ENCODE measurements around the gene PRKCD. TPM values are rescaled to one million over a fixed set of nuclear protein-coding genes. Genes with fewer than 3 reads are reported as not detected.
A peak's percentile ranks its signal among the peaks of the same experiment; 100 is the strongest.

The PRKCD gene
- total and polyA plus RNA-seq, 2 experiments from 2014 or later, result 1.8 to 9.6 TPM

GRCh38 chr3:53196575-53197407, 35.8 kb downstream of the PRKCD start:
- H2AFZ ChIP-seq, result 0 out of 2 replicates have a peak overlapping the region, but pooled peaks have one; percentile 24
- peak; percentile 27 for DNase-seq

GRCh38 chr3:53198256-53198977, 37.4 kb downstream of the PRKCD start:
- Histone ChIP-seq H4K20me1 (ENCODE audit: insufficient read depth) (no peaks in the 10 kb centered on the region), H3K9me2 (ENCODE audit: insufficient read depth) (no peaks in the 10 kb centered on the region), H3K36me3 (ENCODE audit: low read depth) (no peaks in the 10 kb centered on the region), H3K9me3 (ENCODE audit: low read depth) (no peaks in the 10 kb centered on the region), H3K79me2 (ENCODE audit: insufficient read depth) (no peaks in the 10 kb centered on the region), H3K27me3 (replicated peaks; ENCODE audit: insufficient read depth) (no peaks in the 10 kb centered on the region), H3K9ac (no peak overlapping the region), H3K4me2 (ENCODE audit: unreplicated experiment) (no peak overlapping the region), H3K4me3 (no peak overlapping the region), H3K4me1 (ENCODE audit: insufficient read depth) (no peaks in the 10 kb centered on the region), H3K27ac (no peak overlapping the region), H3F3A (ENCODE audit: insufficient read depth) (no peaks in the 10 kb centered on the region), H2AFZ (no peak overlapping the region)
- 65 to 71% methylated on average over 10 of the region's 10 CpGs for WGBS, 2 experiments (ENCODE audit: low coverage in 1 of 2, low lambda C conversion rate in 2 of 2, missing lambda C conversion rate in 2 of 2)
- TF ChIP-seq EZH2phosphoT487 (IDR thresholded peaks at IDR 0.05; ENCODE audit: insufficient read depth, low read depth) (no peak), EZH2 (IDR thresholded peaks at IDR 0.05; ENCODE audit: insufficient read depth, poor library complexity, severe bottlenecking) (no peak)
- in situ Hi-C loops (cut with MboI), result loop anchor here (10.0 kb wide), 1 partner anchor 84 kb away; no protein-coding TSS in a partner anchor
- DNase-seq, result no peak

More at GRCh38 chr3:53196575-53197407, 35.8 kb downstream of the PRKCD start:
- in situ Hi-C loops (cut with MboI), result loop anchor here (10.0 kb wide), 1 partner anchor 82 kb away; no protein-coding TSS in a partner anchor
- H3K4me2 ChIP-seq (ENCODE audit: unreplicated experiment), result no peak overlapping the region
- WGBS, 2 experiments (ENCODE audit: low coverage in 1 of 2, low lambda C conversion rate in 2 of 2, missing lambda C conversion rate in 2 of 2), result 67 to 69% methylated on average over 17 of the region's 17 CpGs
- no peak overlapping the region for H3K27ac ChIP-seq
- no peaks in the 10 kb centered on the region for H3K79me2 ChIP-seq (ENCODE audit: insufficient read depth)
- no peaks in the 10 kb centered on the region for H4K20me1 ChIP-seq (ENCODE audit: insufficient read depth)
- no peaks in the 10 kb centered on the region for H3K36me3 ChIP-seq (ENCODE audit: low read depth)
- H3K9me3 ChIP-seq (ENCODE audit: low read depth), result no peaks in the 10 kb centered on the region
- no peak overlapping the region for H3K4me3 ChIP-seq
- no peaks in the 10 kb centered on the region for H3F3A ChIP-seq (ENCODE audit: insufficient read depth)
- TF ChIP-seq EZH2phosphoT487 (IDR thresholded peaks at IDR 0.05; ENCODE audit: insufficient read depth, low read depth) (no peak), EZH2 (IDR thresholded peaks at IDR 0.05; ENCODE audit: insufficient read depth, poor library complexity, severe bottlenecking) (no peak)
- no peaks in the 10 kb centered on the region for H3K4me1 ChIP-seq (ENCODE audit: insufficient read depth)
- H3K9ac ChIP-seq, result no peak overlapping the region
- H3K9me2 ChIP-seq (ENCODE audit: insufficient read depth), result no peaks in the 10 kb centered on the region
- no peaks in the 10 kb centered on the region for H3K27me3 ChIP-seq (replicated peaks; ENCODE audit: insufficient read depth)

- no peak for DNase-seq
- no peak overlapping the region for H3K27ac ChIP-seq
- no peaks in the 10 kb centered on the region for H3K27me3 ChIP-seq (replicated peaks; ENCODE audit: insufficient read depth)
- no peaks in the 10 kb centered on the region for H4K20me1 ChIP-seq (ENCODE audit: insufficient read depth)
- no peaks in the 10 kb centered on the region for H3K79me2 ChIP-seq (ENCODE audit: insufficient read depth)
- in situ Hi-C loops (cut with MboI), result loop anchor here (10.0 kb wide), 1 partner anchor 84 kb away; no protein-coding TSS in a partner anchor
- 78 to 80% methylated on average over 7 of the region's 7 CpGs for WGBS, 2 experiments (ENCODE audit: low coverage in 1 of 2, low lambda C conversion rate in 2 of 2, missing lambda C conversion rate in 2 of 2)
- H2AFZ ChIP-seq, result no peak overlapping the region
- H3K4me3 ChIP-seq, result no peak overlapping the region
- no peak for TF ChIP-seq EZH2phosphoT487 (IDR thresholded peaks at IDR 0.05; ENCODE audit: insufficient read depth, low read depth)
- H3F3A ChIP-seq (ENCODE audit: insufficient read depth), result no peaks in the 10 kb centered on the region
- no peaks in the 10 kb centered on the region for H3K4me1 ChIP-seq (ENCODE audit: insufficient read depth)
- H3K36me3 ChIP-seq (ENCODE audit: low read depth), result no peaks in the 10 kb centered on the region
- no peak overlapping the region for H3K9ac ChIP-seq
- no peak overlapping the region for H3K4me2 ChIP-seq (ENCODE audit: unreplicated experiment)
- no peaks in the 10 kb centered on the region for H3K9me3 ChIP-seq (ENCODE audit: low read depth)
- H3K9me2 ChIP-seq (ENCODE audit: insufficient read depth), result no peaks in the 10 kb centered on the region
Measured at GRCh38 chr3:53198996-53199395, 38.0 kb downstream of the PRKCD start.

- Histone ChIP-seq H3K4me2 (ENCODE audit: unreplicated experiment) (no peak overlapping the region), H3K9ac (no peak overlapping the region), H3K79me2 (ENCODE audit: insufficient read depth) (no peaks in the 10 kb centered on the region), H3K27me3 (replicated peaks; ENCODE audit: insufficient read depth) (no peaks in the 10 kb centered on the region), H4K20me1 (ENCODE audit: insufficient read depth) (no peaks in the 10 kb centered on the region), H3K9me3 (ENCODE audit: low read depth) (no peaks in the 10 kb centered on the region), H2AFZ (no peak overlapping the region), H3K36me3 (ENCODE audit: low read depth) (no peaks in the 10 kb centered on the region), H3K4me3 (no peak overlapping the region), H3K4me1 (ENCODE audit: insufficient read depth) (peaks cover 5% of the 10 kb centered on the region; the same call in 1 of the 2 replicates), H3K27ac (no peak overlapping the region), H3F3A (ENCODE audit: insufficient read depth) (no peaks in the 10 kb centered on the region), H3K9me2 (ENCODE audit: insufficient read depth) (no peaks in the 10 kb centered on the region)
- in situ Hi-C loops (cut with MboI), result loop anchor here (10.0 kb wide), 1 partner anchor 85 kb away; no protein-coding TSS in a partner anchor
- DNase-seq, result peak; percentile 12
- WGBS, 2 experiments (ENCODE audit: low coverage in 1 of 2, low lambda C conversion rate in 2 of 2, missing lambda C conversion rate in 2 of 2), result 54 to 57% methylated on average over 3 of the region's 3 CpGs
- TF ChIP-seq EZH2 (IDR thresholded peaks at IDR 0.05; ENCODE audit: insufficient read depth, poor library complexity, severe bottlenecking), result no peak
- no peak for TF ChIP-seq EZH2phosphoT487 (IDR thresholded peaks at IDR 0.05; ENCODE audit: insufficient read depth, low read depth)
Measured at GRCh38 chr3:53199834-53200233, 38.8 kb downstream of the PRKCD start.

Data from GM23248 (cell line).